ENCODE data around the gene ETNK1.

- TF ChIP-seq CTCF (IDR thresholded peaks at IDR 0.05) (no peak), POLR2A (IDR thresholded peaks at IDR 0.05) (no peak)
Measured at GRCh38 chr12:22634883-22635282, 9.9 kb downstream of the ETNK1 start.
